HEK293T (cell line): ENCODE results near the gene TRMU.

Experiments used
- BHLHE40 ChIP-seq: fragments of 450-650 bp; IDR thresholded peaks from 2 replicates; pipeline ENCODE4 v1.6.1; 2016; ENCODE audit warnings: mild to moderate bottlenecking, moderate library complexity, borderline replicate concordance
- CTBP1 ChIP-seq: fragments of 450-650 bp; IDR thresholded peaks from 2 replicates; pipeline ENCODE4 v1.6.1; 2016; ENCODE audit warnings: borderline replicate concordance
- FOXA1 ChIP-seq: fragments of 450-650 bp; IDR thresholded peaks from 2 replicates; pipeline ENCODE4 v1.6.1; 2016; ENCODE audit warnings: mild to moderate bottlenecking
- FOXM1 ChIP-seq: fragments of 450-650 bp; IDR thresholded peaks from 2 replicates; pipeline ENCODE4 v1.6.1; 2017; ENCODE audit warnings: mild to moderate bottlenecking, borderline replicate concordance
- L3MBTL2 ChIP-seq: fragments of 450-650 bp; conservative IDR thresholded peaks from 2 replicates; pipeline ENCODE4 v1.6.1; 2016; ENCODE audit warnings: mild to moderate bottlenecking
- TARDBP ChIP-seq: fragments of 450-650 bp; IDR thresholded peaks from 2 replicates; pipeline ENCODE4 v1.6.1; 2016

GRCh38 chr22:46363611-46364321, 28.3 kb downstream of the TRMU start:
- TF ChIP-seq FOXA1: no peak
- no peak for TF ChIP-seq TARDBP
- TF ChIP-seq BHLHE40: no peak
- no peak for TF ChIP-seq CTBP1
- TF ChIP-seq FOXM1: no peak
- TF ChIP-seq L3MBTL2: no peak
